ENCODE measurements around the gene BNIP5.

The BNIP5 gene

GRCh38 chr6:36266913-36267644, 69.6 kb downstream of the BNIP5 start:
- no peak for DNase-seq (ENCODE audit: low spot score)

All from SW480 (cell line).